ENCODE results near the gene KREMEN1. TPM values are rescaled to one million over a fixed set of nuclear protein-coding genes. Genes with fewer than 3 reads are reported as not detected.

Gene KREMEN1
- total RNA-seq, 1 donor from 2014 or later = 20.5 TPM

DNA sequence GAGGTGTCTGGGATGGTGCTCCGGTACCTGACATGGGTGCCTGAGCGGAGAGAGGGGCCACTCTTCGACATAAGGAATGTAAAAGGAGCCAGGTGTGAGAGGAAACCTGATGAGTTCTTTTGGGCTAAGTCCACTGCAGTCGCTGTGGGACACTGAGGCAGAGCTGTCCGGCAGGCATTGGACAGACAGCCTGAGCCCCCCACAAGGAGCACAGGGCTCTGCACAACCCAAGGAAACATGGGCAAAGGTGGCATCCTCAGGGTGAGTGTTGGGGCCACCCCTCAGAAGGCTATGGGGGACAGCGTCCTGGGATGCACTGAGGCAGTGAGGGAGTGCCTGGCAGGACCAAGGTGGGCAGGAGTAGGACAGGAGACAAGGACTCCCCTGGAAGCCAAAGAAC lies 75.2 kb downstream of the KREMEN1 start:
- H3K36me3 Mint-ChIP-seq (ENCODE audit: unreplicated experiment) = no peaks in the 10 kb centered on the region
- H3K9me3 Mint-ChIP-seq (ENCODE audit: unreplicated experiment) = peaks cover 2% of the 10 kb centered on the region
- peaks cover 5% of the 10 kb centered on the region for H3K27me3 Mint-ChIP-seq (ENCODE audit: unreplicated experiment)
- TF ChIP-seq, protein P1, sequence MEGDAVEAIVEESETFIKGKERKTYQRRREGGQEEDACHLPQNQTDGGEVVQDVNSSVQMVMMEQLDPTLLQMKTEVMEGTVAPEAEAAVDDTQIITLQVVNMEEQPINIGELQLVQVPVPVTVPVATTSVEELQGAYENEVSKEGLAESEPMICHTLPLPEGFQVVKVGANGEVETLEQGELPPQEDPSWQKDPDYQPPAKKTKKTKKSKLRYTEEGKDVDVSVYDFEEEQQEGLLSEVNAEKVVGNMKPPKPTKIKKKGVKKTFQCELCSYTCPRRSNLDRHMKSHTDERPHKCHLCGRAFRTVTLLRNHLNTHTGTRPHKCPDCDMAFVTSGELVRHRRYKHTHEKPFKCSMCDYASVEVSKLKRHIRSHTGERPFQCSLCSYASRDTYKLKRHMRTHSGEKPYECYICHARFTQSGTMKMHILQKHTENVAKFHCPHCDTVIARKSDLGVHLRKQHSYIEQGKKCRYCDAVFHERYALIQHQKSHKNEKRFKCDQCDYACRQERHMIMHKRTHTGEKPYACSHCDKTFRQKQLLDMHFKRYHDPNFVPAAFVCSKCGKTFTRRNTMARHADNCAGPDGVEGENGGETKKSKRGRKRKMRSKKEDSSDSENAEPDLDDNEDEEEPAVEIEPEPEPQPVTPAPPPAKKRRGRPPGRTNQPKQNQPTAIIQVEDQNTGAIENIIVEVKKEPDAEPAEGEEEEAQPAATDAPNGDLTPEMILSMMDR (IDR thresholded peaks at IDR 0.05; ENCODE audit: partially characterized antibody, unreplicated experiment) = no peak
- no peak overlapping the region for H3K4me3 Mint-ChIP-seq (ENCODE audit: unreplicated experiment)
- no peak overlapping the region for H3K27ac Mint-ChIP-seq (ENCODE audit: unreplicated experiment)
- H3K4me1 Mint-ChIP-seq (ENCODE audit: low read depth, unreplicated experiment) = peaks cover 20% of the 10 kb centered on the region
- no peak for DNase-seq

DNA sequence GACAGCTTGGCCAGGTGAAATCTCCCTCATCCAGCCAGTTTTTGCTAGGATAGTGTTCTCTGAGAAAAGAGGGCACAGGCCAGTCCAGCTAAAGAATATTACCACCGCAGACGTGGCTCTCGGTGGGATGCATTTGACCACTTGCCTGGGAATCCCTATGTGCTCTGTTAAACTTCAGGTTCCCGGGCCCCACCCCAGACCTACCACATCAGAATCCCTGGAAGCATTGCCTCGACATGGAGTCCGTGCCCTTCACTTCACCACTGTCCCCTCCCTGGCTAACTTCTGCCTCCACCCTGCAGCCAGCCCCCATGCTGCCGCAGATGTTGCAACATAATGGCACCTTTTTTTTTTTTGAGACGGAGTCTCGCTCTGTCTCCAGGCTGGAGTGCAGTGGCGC lies 76.0 kb downstream of the KREMEN1 start:
- TF ChIP-seq, protein P1 (IDR thresholded peaks at IDR 0.05; ENCODE audit: partially characterized antibody, unreplicated experiment) = no peak
- no peak overlapping the region for H3K27ac Mint-ChIP-seq (ENCODE audit: unreplicated experiment)
- DNase-seq = no peak
- H3K4me1 Mint-ChIP-seq (ENCODE audit: low read depth, unreplicated experiment) = peaks cover 20% of the 10 kb centered on the region
- peaks cover 2% of the 10 kb centered on the region for H3K9me3 Mint-ChIP-seq (ENCODE audit: unreplicated experiment)
- H3K27me3 Mint-ChIP-seq (ENCODE audit: unreplicated experiment) = peaks cover 5% of the 10 kb centered on the region
- H3K4me3 Mint-ChIP-seq (ENCODE audit: unreplicated experiment) = no peak overlapping the region
- no peaks in the 10 kb centered on the region for H3K36me3 Mint-ChIP-seq (ENCODE audit: unreplicated experiment)

DNA sequence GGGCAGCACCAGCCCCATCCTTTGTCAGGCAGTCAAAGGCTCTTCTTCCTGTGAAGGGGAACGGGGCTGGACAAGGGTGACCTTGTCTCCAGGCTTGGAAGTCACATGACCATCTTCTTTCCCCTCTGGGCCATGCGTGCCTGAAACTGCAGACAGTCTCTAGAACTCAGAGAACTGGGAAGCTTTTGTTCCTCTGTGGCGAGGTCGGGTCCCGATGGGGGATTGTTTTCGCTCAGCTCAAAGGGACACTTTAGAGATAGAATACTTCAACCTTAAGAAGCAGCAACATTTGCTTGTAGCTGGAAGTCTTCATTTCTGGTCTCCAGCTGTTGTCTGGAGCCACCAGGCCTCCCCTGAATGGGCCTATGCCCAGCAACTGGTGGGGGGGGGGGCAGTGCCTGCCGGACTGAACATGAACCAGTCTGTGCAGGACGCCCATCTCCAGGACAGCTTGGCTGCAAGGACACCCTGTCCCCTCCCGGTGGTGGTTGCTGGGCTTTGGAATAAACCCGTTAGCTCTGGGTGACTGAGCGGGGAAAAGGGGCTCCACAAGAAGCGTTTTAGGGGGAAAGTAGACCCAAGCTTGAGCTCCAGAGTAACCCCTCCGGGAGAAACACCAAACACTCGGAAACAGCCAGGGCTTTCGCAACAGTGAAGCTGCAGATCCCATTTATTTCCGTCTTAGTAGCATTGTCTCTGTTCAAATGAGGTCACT lies 77.2 kb downstream of the KREMEN1 start:
- no peak overlapping the region for H3K4me3 Mint-ChIP-seq (ENCODE audit: unreplicated experiment)
- DNase-seq = no peak

DNA sequence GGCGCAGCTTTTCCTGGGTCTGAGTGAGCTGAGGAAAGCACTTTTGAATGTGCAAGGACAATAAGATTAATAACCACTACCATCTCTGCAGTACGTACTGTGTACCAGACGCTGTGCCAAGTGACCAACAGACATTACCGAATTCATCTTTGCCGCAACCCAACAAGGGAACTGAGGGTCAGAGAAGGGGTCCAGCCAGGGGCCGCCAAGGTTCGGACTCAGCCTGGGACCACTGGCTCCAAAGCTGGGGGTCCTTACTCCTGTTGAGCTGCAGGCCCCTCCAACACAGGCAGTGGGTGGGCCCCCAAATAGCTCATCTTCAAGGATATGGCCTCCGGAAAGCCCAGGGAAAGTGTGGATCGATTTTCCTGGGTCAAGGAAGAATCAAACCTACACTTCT lies 77.9 kb downstream of the KREMEN1 start:
- no peak overlapping the region for H3K27ac Mint-ChIP-seq (ENCODE audit: unreplicated experiment)
- peaks cover 2% of the 10 kb centered on the region for H3K9me3 Mint-ChIP-seq (ENCODE audit: unreplicated experiment)
- TF ChIP-seq, protein P1 (IDR thresholded peaks at IDR 0.05; ENCODE audit: partially characterized antibody, unreplicated experiment) = no peak
- H3K36me3 Mint-ChIP-seq (ENCODE audit: unreplicated experiment) = no peaks in the 10 kb centered on the region
- peaks cover 20% of the 10 kb centered on the region for H3K4me1 Mint-ChIP-seq (ENCODE audit: low read depth, unreplicated experiment)
- peaks cover 5% of the 10 kb centered on the region for H3K27me3 Mint-ChIP-seq (ENCODE audit: unreplicated experiment)
- no peak overlapping the region for H3K4me3 Mint-ChIP-seq (ENCODE audit: unreplicated experiment)
- DNase-seq = no peak

More for the DNA sequence above, 77.2 kb downstream of the KREMEN1 start:
- Mint-ChIP-seq H3K27me3 (ENCODE audit: unreplicated experiment) (peaks cover 5% of the 10 kb centered on the region), H3K4me1 (ENCODE audit: low read depth, unreplicated experiment) (peaks cover 22% of the 10 kb centered on the region), H3K36me3 (ENCODE audit: unreplicated experiment) (no peaks in the 10 kb centered on the region), H3K9me3 (ENCODE audit: unreplicated experiment) (peaks cover 2% of the 10 kb centered on the region), H3K27ac (ENCODE audit: unreplicated experiment) (peak overlapping the region; percentile 17)
- TF ChIP-seq, protein P1 (IDR thresholded peaks at IDR 0.05; ENCODE audit: partially characterized antibody, unreplicated experiment) = no peak

DNA sequence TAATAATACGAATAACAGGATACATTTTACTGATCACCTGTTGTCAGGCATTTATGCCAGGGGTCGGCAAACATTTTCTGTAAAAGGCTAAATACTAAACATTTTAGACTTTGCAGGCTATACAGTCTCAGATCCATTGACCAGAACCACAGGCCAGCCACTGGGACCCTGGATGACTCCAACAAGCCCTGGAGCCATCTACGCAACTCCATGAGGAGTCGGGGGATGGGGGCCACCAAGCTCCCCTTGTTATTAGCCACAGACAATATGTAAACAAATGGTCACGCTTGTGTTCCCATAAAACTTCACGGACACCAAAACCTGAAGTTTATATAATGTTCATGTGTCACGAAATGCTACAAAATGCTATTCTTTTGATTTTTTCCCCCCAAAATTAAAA lies 78.5 kb downstream of the KREMEN1 start:
- TF ChIP-seq, protein P1 (IDR thresholded peaks at IDR 0.05; ENCODE audit: partially characterized antibody, unreplicated experiment) = no peak
- Mint-ChIP-seq H3K4me3 (ENCODE audit: unreplicated experiment) (no peak overlapping the region), H3K27ac (ENCODE audit: unreplicated experiment) (no peak overlapping the region), H3K27me3 (ENCODE audit: unreplicated experiment) (peaks cover 5% of the 10 kb centered on the region), H3K9me3 (ENCODE audit: unreplicated experiment) (peaks cover 2% of the 10 kb centered on the region), H3K36me3 (ENCODE audit: unreplicated experiment) (no peaks in the 10 kb centered on the region), H3K4me1 (ENCODE audit: low read depth, unreplicated experiment) (peaks cover 17% of the 10 kb centered on the region)
- no peak for DNase-seq
